CD8-positive, alpha-beta memory T cell (primary cell): Measurements from ENCODE around the gene STPG1. TPM values are rescaled to one million over a fixed set of nuclear protein-coding genes. Genes with fewer than 3 reads are reported as not detected.

ENCODE experiments used
- CTCF ChIA-PET: fragments of 350-600 bp; sonication (Branson Sonifier 250); formaldehyde crosslinking; loops from one replicate; lab custom pipeline; 2021; ENCODE audit warnings: antibody characterized with exemption; lab: Charles Lee
- POLR2A ChIA-PET: fragments of 350-600 bp; sonication (Branson Sonifier 250); formaldehyde crosslinking; loops from one replicate; lab custom pipeline; 2021; ENCODE audit warnings: antibody characterized with exemption; lab: Charles Lee
- DNase-seq, 5 donors: peaks; one replicate each; pipeline versions ENCODE4 v3.0.0 to v3.0.0-alpha.2; 2020 to 2022; ENCODE audit warnings: mixed read lengths in 1 of 5
- H3K27ac ChIP-seq: one replicate; pipeline ENCODE4 v1.7.0; 2013; ENCODE audit warnings: low read depth, mild to moderate bottlenecking, low read length, moderate library complexity
- H3K27me3 ChIP-seq: 2 replicates; pipeline ENCODE4 v1.7.0; 2013; ENCODE audit warnings: low read length, mild to moderate bottlenecking; ENCODE audit not compliant: insufficient read depth, poor library complexity, severe bottlenecking
- H3K36me3 ChIP-seq: 2 replicates; pipeline ENCODE4 v1.7.0; 2013; ENCODE audit warnings: mild to moderate bottlenecking, low read length, moderate library complexity; ENCODE audit not compliant: insufficient read depth
- H3K4me1 ChIP-seq: 2 replicates; pipeline ENCODE4 v1.7.0; 2013; ENCODE audit warnings: mild to moderate bottlenecking, low read length, moderate library complexity; ENCODE audit not compliant: insufficient read depth
- H3K4me3 ChIP-seq: 2 replicates; pipeline ENCODE4 v1.7.0; 2013; ENCODE audit warnings: mild to moderate bottlenecking, low read length
- H3K9me3 ChIP-seq: 2 replicates; pipeline ENCODE4 v1.7.0; 2013; ENCODE audit warnings: mild to moderate bottlenecking, low read length
- H3K27ac Mint-ChIP-seq, 8 donors: one replicate each; pipeline ENCODE4 v1.8.0; 2020 to 2021; ENCODE audit warnings: mixed read lengths in 8 of 8, mild to moderate bottlenecking in 6 of 8, inconsistent platforms in 3 of 8, moderate library complexity in 3 of 8
- H3K27me3 Mint-ChIP-seq, 2 donors: one replicate each; pipeline ENCODE4 v1.8.0; 2020 to 2021; ENCODE audit warnings: mixed read lengths in 2 of 2, mild to moderate bottlenecking in 1 of 2, moderate library complexity in 1 of 2
- H3K36me3 Mint-ChIP-seq, 3 donors: one replicate each; pipeline ENCODE4 v1.8.0; 2020 to 2021; ENCODE audit warnings: mixed read lengths in 3 of 3, inconsistent platforms in 1 of 3, mild to moderate bottlenecking in 1 of 3
- H3K4me1 Mint-ChIP-seq, 3 donors: one replicate each; pipeline ENCODE4 v1.8.0; 2020 to 2021; ENCODE audit warnings: mixed read lengths in 3 of 3, inconsistent platforms in 1 of 3, mild to moderate bottlenecking in 1 of 3
- H3K4me3 Mint-ChIP-seq, 7 donors: one replicate each; pipeline ENCODE4 v1.8.0; 2020 to 2021; ENCODE audit warnings: mixed read lengths in 7 of 7, mild to moderate bottlenecking in 6 of 7, moderate library complexity in 4 of 7, inconsistent platforms in 2 of 7
- H3K9me3 Mint-ChIP-seq, 5 donors: one replicate each; pipeline ENCODE4 v1.8.0; 2020 to 2022; ENCODE audit warnings: mixed read lengths in 5 of 5, mild to moderate bottlenecking in 3 of 5, moderate library complexity in 2 of 5, inconsistent platforms in 1 of 5
- polyA plus RNA-seq: library from polyadenylated mRNA; unstranded; fragments of 300-500 nt; fragmentation: Illumina TruSeq; gene quantifications from one replicate; pipeline ENCODE4 v1.2.3, GENCODE V29; 2021
- total RNA-seq, 2 experiments: library from RNA; stranded (reverse); gene quantifications; one replicate each; pipeline ENCODE4 v1.2.3, GENCODE V29; 2021

Gene STPG1
- total and polyA plus RNA-seq, 3 experiments from 2014 or later = 4.9 to 5.6 (median 5.1) TPM

GRCh38 chr1:24410750-24411149 lies 2.8 kb downstream of the STPG1 start:
- CTCF ChIA-PET = interaction anchor here (0.9 to 1.0 kb wide), 4 partner anchors 19 to 212 kb away, joined by 3 to 4 read pairs (median 3); no protein-coding TSS in a partner anchor

GRCh38 chr1:24409535-24409934 lies 4.0 kb downstream of the STPG1 start:
- no peak overlapping the region for H3K27ac Mint-ChIP-seq
- no peak for DNase-seq
- peaks cover 17% of the 10 kb centered on the region for H3K4me1 ChIP-seq
- H3K27me3 ChIP-seq = no peaks in the 10 kb centered on the region
- peaks cover 3% of the 10 kb centered on the region for H3K36me3 ChIP-seq
- peaks cover 0 to 6% (median 3%) of the 10 kb centered on the region in 3 donors for H3K36me3 Mint-ChIP-seq
- no peak overlapping the region for H3K4me3 Mint-ChIP-seq
- no peak overlapping the region for H3K27ac ChIP-seq
- H3K9me3 Mint-ChIP-seq = no peaks in the 10 kb centered on the region
- H3K4me3 ChIP-seq = no peak overlapping the region
- ChIA-PET POLR2A (no interaction called here), CTCF (interaction anchor here (1.2 to 3.5 kb wide), 3 partner anchors 18 to 210 kb away, joined by 5 to 13 read pairs (median 12); no protein-coding TSS in a partner anchor)
- H3K9me3 ChIP-seq = no peaks in the 10 kb centered on the region
- no peaks in the 10 kb centered on the region for H3K27me3 Mint-ChIP-seq
- peaks cover 8 to 25% (median 23%) of the 10 kb centered on the region in 3 donors for H3K4me1 Mint-ChIP-seq

More at GRCh38 chr1:24410750-24411149, 2.8 kb downstream of the STPG1 start:
- Histone ChIP-seq H3K36me3 (peaks cover 3% of the 10 kb centered on the region), H3K9me3 (no peaks in the 10 kb centered on the region), H3K4me3 (no peak overlapping the region), H3K27me3 (no peaks in the 10 kb centered on the region), H3K4me1 (peaks cover 24% of the 10 kb centered on the region), H3K27ac (no peak overlapping the region)
- Mint-ChIP-seq H3K9me3 (no peaks in the 10 kb centered on the region), H3K27me3 (no peaks in the 10 kb centered on the region), H3K36me3 (peaks cover 0 to 6% (median 5%) of the 10 kb centered on the region in 3 donors), H3K27ac (no peak overlapping the region), H3K4me1 (peaks cover 18 to 37% (median 31%) of the 10 kb centered on the region in 3 donors), H3K4me3 (peak overlapping the region in 1 of 7 donors; percentile 6)
- POLR2A ChIA-PET = no interaction called here
- DNase-seq = no peak

GRCh38 chr1:24406788-24407187 lies 6.8 kb downstream of the STPG1 start:
- H3K36me3 Mint-ChIP-seq = peaks cover 0 to 6% (median 0%) of the 10 kb centered on the region in 3 donors
- peaks cover 3% of the 10 kb centered on the region for H3K36me3 ChIP-seq
- H3K27me3 ChIP-seq = no peaks in the 10 kb centered on the region
- no peak overlapping the region for H3K4me3 ChIP-seq
- no peak overlapping the region for H3K4me3 Mint-ChIP-seq
- peaks cover under 1 to 3% (median 2%) of the 10 kb centered on the region in 3 donors for H3K4me1 Mint-ChIP-seq
- no peaks in the 10 kb centered on the region for H3K9me3 ChIP-seq
- no peak overlapping the region for H3K27ac Mint-ChIP-seq
- no peaks in the 10 kb centered on the region for H3K27me3 Mint-ChIP-seq
- no peak overlapping the region for H3K27ac ChIP-seq
- no peak for DNase-seq
- POLR2A ChIA-PET = no interaction called here
- no peaks in the 10 kb centered on the region for H3K4me1 ChIP-seq
- CTCF ChIA-PET = interaction anchor here (3.5 kb wide), 1 partner anchor 15 kb away, joined by 13 read pairs; no protein-coding TSS in a partner anchor
- H3K9me3 Mint-ChIP-seq = no peaks in the 10 kb centered on the region

- Histone ChIP-seq H3K27ac (no peak overlapping the region), H3K27me3 (no peaks in the 10 kb centered on the region), H3K36me3 (no peaks in the 10 kb centered on the region), H3K4me1 (no peaks in the 10 kb centered on the region), H3K9me3 (no peaks in the 10 kb centered on the region), H3K4me3 (no peak overlapping the region)
- ChIA-PET CTCF (interaction anchor here (1.3 to 1.5 kb wide), 2 partner anchors 12 to 183 kb away, joined by 3 to 4 read pairs; no protein-coding TSS in a partner anchor), POLR2A (no interaction called here)
- no peaks in the 10 kb centered on the region for H3K4me1 Mint-ChIP-seq
- no peaks in the 10 kb centered on the region for H3K9me3 Mint-ChIP-seq
- H3K4me3 Mint-ChIP-seq = no peak overlapping the region
- H3K36me3 Mint-ChIP-seq = peaks cover 5 to 8% (median 6%) of the 10 kb centered on the region in 3 donors
- H3K27me3 Mint-ChIP-seq = no peaks in the 10 kb centered on the region
- no peak for DNase-seq
- H3K27ac Mint-ChIP-seq = no peak overlapping the region
These were observed 9.8 kb downstream of the STPG1 start for GRCh38 chr1:24403806-24404205.

- POLR2A ChIA-PET = no interaction called here
- Mint-ChIP-seq H3K27ac (peak overlapping the region in 2 of 8 donors; percentile 14 to 91), H3K4me3 (no peak overlapping the region), H3K36me3 (peaks cover 0 to 8% (median 5%) of the 10 kb centered on the region in 3 donors), H3K9me3 (no peaks in the 10 kb centered on the region), H3K27me3 (no peaks in the 10 kb centered on the region), H3K4me1 (no peaks in the 10 kb centered on the region)
- no peaks in the 10 kb centered on the region for H3K9me3 ChIP-seq
- H3K27ac ChIP-seq = no peak overlapping the region
- CTCF ChIA-PET = interaction anchor here (1.5 to 3.7 kb wide), 5 partner anchors 9 to 201 kb away, joined by 4 to 12 read pairs (median 6); partner anchors contain the start of gene NIPAL3
- H3K27me3 ChIP-seq = no peaks in the 10 kb centered on the region
- DNase-seq = no peak
- H3K4me1 ChIP-seq = no peaks in the 10 kb centered on the region
- no peak overlapping the region for H3K4me3 ChIP-seq
- H3K36me3 ChIP-seq = no peaks in the 10 kb centered on the region
These were observed 13.5 kb downstream of the STPG1 start for GRCh38 chr1:24400065-24400464.

GRCh38 chr1:24393892-24394291 lies 19.7 kb downstream of the STPG1 start:
- H3K9me3 ChIP-seq = no peaks in the 10 kb centered on the region
- H3K4me1 ChIP-seq = peaks cover 33% of the 10 kb centered on the region
- Mint-ChIP-seq H3K4me1 (peaks cover 23 to 27% (median 25%) of the 10 kb centered on the region in 3 donors), H3K27me3 (peaks cover 0 to 2% of the 10 kb centered on the region in 2 donors), H3K9me3 (no peaks in the 10 kb centered on the region), H3K27ac (peak overlapping the region in 4 of 8 donors; percentile 19 to 95 (median 80)), H3K4me3 (no peak overlapping the region), H3K36me3 (peaks cover 0 to 1% (median 0%) of the 10 kb centered on the region in 3 donors)
- H3K36me3 ChIP-seq = no peaks in the 10 kb centered on the region
- DNase-seq = no peak
- H3K4me3 ChIP-seq = no peak overlapping the region
- H3K27me3 ChIP-seq = no peaks in the 10 kb centered on the region
- CTCF ChIA-PET = interaction anchor here (1.2 to 7.2 kb wide), 10 partner anchors 13 to 242 kb away, joined by 3 to 276 read pairs (median 34); partner anchors contain the start of genes IFNLR1 and STPG1
- no peak overlapping the region for H3K27ac ChIP-seq
- POLR2A ChIA-PET = no interaction called here

GRCh38 chr1:24392982-24393650 lies 20.5 kb downstream of the STPG1 start:
- no peaks in the 10 kb centered on the region for H3K36me3 ChIP-seq
- Mint-ChIP-seq H3K9me3 (no peaks in the 10 kb centered on the region), H3K27ac (peak overlapping the region; percentile 27 to 99 (median 96)), H3K36me3 (peaks cover 0 to 3% (median 0%) of the 10 kb centered on the region in 3 donors), H3K4me1 (peaks cover 23 to 27% (median 25%) of the 10 kb centered on the region in 3 donors), H3K4me3 (no peak overlapping the region), H3K27me3 (peaks cover 0 to 2% of the 10 kb centered on the region in 2 donors)
- H3K4me1 ChIP-seq = peaks cover 33% of the 10 kb centered on the region
- H3K4me3 ChIP-seq = no peak overlapping the region
- H3K27ac ChIP-seq = no peak overlapping the region
- no peaks in the 10 kb centered on the region for H3K9me3 ChIP-seq
- ChIA-PET CTCF (interaction anchor here (0.8 to 7.2 kb wide), 20 partner anchors 12 to 437 kb away, joined by 3 to 276 read pairs (median 6); partner anchors contain the start of genes IFNLR1, NIPAL3 and STPG1), POLR2A (interaction anchor here (0.8 to 1.1 kb wide), 2 partner anchors 194 to 243 kb away, joined by 3 to 4 read pairs; no protein-coding TSS in a partner anchor)
- DNase-seq = no peak
- no peaks in the 10 kb centered on the region for H3K27me3 ChIP-seq
